Fibroblast of the aortic adventitia (primary cell): ENCODE measurements around the gene JAG2. TPM values are rescaled to one million over a fixed set of nuclear protein-coding genes. Genes with fewer than 3 reads are reported as not detected.

Experiments used
- DNase-seq: peaks from one replicate; pipeline ENCODE4 v3.0.0-alpha.2; 2010; ENCODE audit warnings: low read depth
- H3K4me3 ChIP-seq: 2 replicates; pipeline ENCODE4 v1.5.1; 2011; ENCODE audit warnings: low read depth, mild to moderate bottlenecking, control low read depth, low read length, moderate library complexity
- CTCF ChIP-seq: IDR thresholded peaks from 2 replicates; pipeline ENCODE4 v1.5.1; 2011; ENCODE audit warnings: mild to moderate bottlenecking, low read length, control low read depth, inconsistent platforms; ENCODE audit not compliant: insufficient read depth
- total RNA-seq: library from RNA; depleted of rRNA; stranded (reverse); fragments of >200 nt; gene quantifications from 2 replicates; pipeline ENCODE4 v1.2.3, GENCODE V29; 2012; ENCODE audit warnings: low replicate concordance

Gene JAG2
- total RNA-seq, 1 donor, result 0.63 TPM

GRCh38 chr14:105139831-105140239 is 28.7 kb downstream of the JAG2 start:
- H3K4me3 ChIP-seq, result no peak overlapping the region
- no peak for TF ChIP-seq CTCF
- no peak for DNase-seq

- no peak overlapping the region for H3K4me3 ChIP-seq
- TF ChIP-seq CTCF, result no peak
- no peak for DNase-seq
Measured at GRCh38 chr14:105139212-105139825, 29.3 kb downstream of the JAG2 start.

- no peak for DNase-seq
- no peak overlapping the region for H3K4me3 ChIP-seq
- no peak for TF ChIP-seq CTCF
Measured at GRCh38 chr14:105138551-105139111, 29.9 kb downstream of the JAG2 start.

GRCh38 chr14:105138021-105138541 is 30.5 kb downstream of the JAG2 start:
- H3K4me3 ChIP-seq, result no peak overlapping the region
- DNase-seq, result no peak
- no peak for TF ChIP-seq CTCF

- no peak for TF ChIP-seq CTCF
- H3K4me3 ChIP-seq, result no peak overlapping the region
- DNase-seq, result no peak
Measured at GRCh38 chr14:105137481-105138020, 31.0 kb downstream of the JAG2 start.

- no peak for DNase-seq
- no peak for TF ChIP-seq CTCF
- no peak overlapping the region for H3K4me3 ChIP-seq
Measured at GRCh38 chr14:105136401-105137322, 31.9 kb downstream of the JAG2 start.
